H1 (cell line): ENCODE data around the gene HS2ST1. TPM values are rescaled to one million over a fixed set of nuclear protein-coding genes. Genes with fewer than 3 reads are reported as not detected.

Experiments used
- CTCF ChIA-PET: fragments of 300-600 bp; sonication (Branson Sonifier 250); formaldehyde crosslinking; loops from one replicate; lab custom pipeline; 2021; ENCODE audit not compliant: partially characterized antibody; lab: Charles Lee
- POLR2A ChIA-PET: fragments of 300-600 bp; sonication (Branson Sonifier 250); formaldehyde crosslinking; loops from one replicate; lab custom pipeline; 2021; ENCODE audit warnings: inconsistent platforms; ENCODE audit not compliant: partially characterized antibody; lab: Charles Lee
- DNase-seq, 2 experiments: peaks; one replicate each; pipeline versions ENCODE4 v3.0.0 to v3.0.0-alpha.2; 2010 to 2022; ENCODE audit warnings: low spot score in 2 of 2, low read depth in 1 of 2, mixed read lengths in 1 of 2
- FAIRE-seq: peaks from 2 replicates; lab custom pipeline; 2011; peaks lifted over from hg19 to GRCh38; lab: Jason Lieb, UNC
- H2AFZ ChIP-seq: 2 replicates; pipeline ENCODE4 v1.8.1; 2012; ENCODE audit warnings: low read length, inconsistent platforms
- H2AK5ac ChIP-seq: 2 replicates; pipeline ENCODE4 v1.6.1; 2013; ENCODE audit warnings: low read depth, low read length
- H2BK120ac ChIP-seq: replicated peaks from 2 replicates; pipeline ENCODE3; 2013; ENCODE audit warnings: low read depth, low read length, inconsistent platforms
- H2BK12ac ChIP-seq: 2 replicates; pipeline ENCODE4 v1.6.1; 2013; ENCODE audit warnings: low read depth, low read length
- H2BK15ac ChIP-seq: 2 replicates; pipeline ENCODE4 v1.6.1; 2013; ENCODE audit warnings: low read length
- H2BK20ac ChIP-seq: 2 replicates; pipeline ENCODE4 v1.6.1; 2013; ENCODE audit warnings: low read length
- H2BK5ac ChIP-seq: 2 replicates; pipeline ENCODE4 v1.6.1; 2013; ENCODE audit warnings: low read depth, low read length
- H3K14ac ChIP-seq: 2 replicates; pipeline ENCODE4 v1.6.1; 2013; ENCODE audit warnings: inconsistent platforms; ENCODE audit not compliant: insufficient read length
- H3K18ac ChIP-seq: 2 replicates; pipeline ENCODE4 v1.6.1; 2013; ENCODE audit warnings: low read length; ENCODE audit errors: extremely low read depth
- H3K23ac ChIP-seq: 2 replicates; pipeline ENCODE4 v1.6.1; 2013; ENCODE audit warnings: inconsistent platforms; ENCODE audit not compliant: insufficient read length
- H3K23me2 ChIP-seq: 2 replicates; pipeline ENCODE4 v1.6.1; 2013; ENCODE audit warnings: low read depth, low read length
- H3K27ac ChIP-seq: 2 replicates; pipeline ENCODE4 v1.6.1; 2011; ENCODE audit warnings: low read depth, low read length, inconsistent platforms
- H3K27me3 ChIP-seq, 4 experiments: replicated peaks in 1 of 4; 1 replicate in 1 of 4; 2 replicates in 3 of 4; pipeline versions ENCODE4 v1.6.1 to v1.8.1; 2011 to 2013; ENCODE audit warnings: low read length in 3 of 4, mild to moderate bottlenecking in 3 of 4, inconsistent platforms in 2 of 4, mixed read lengths in 2 of 4, moderate library complexity in 1 of 4; ENCODE audit not compliant: control insufficient read depth in 3 of 4, insufficient read depth in 3 of 4; ENCODE audit errors: extremely low read depth in 1 of 4
- H3K36me3 ChIP-seq, 4 experiments: 2 replicates each; pipeline versions ENCODE4 v1.6.1 to v1.8.1; 2011 to 2013; ENCODE audit warnings: mild to moderate bottlenecking in 4 of 4, low read length in 3 of 4, moderate library complexity in 2 of 4, control low read depth in 1 of 4, inconsistent platforms in 1 of 4; ENCODE audit not compliant: insufficient read depth in 4 of 4, control insufficient read depth in 2 of 4
- H3K4ac ChIP-seq: replicated peaks from 2 replicates; pipeline ENCODE3; 2013; ENCODE audit warnings: low read length, low read depth, mixed read lengths, inconsistent platforms; ENCODE audit not compliant: insufficient read length
- H3K4me1 ChIP-seq, 4 experiments: replicated peaks in 1 of 4; 1 replicate in 1 of 4; 2 replicates in 3 of 4; pipeline versions ENCODE4 v1.6.1 to v1.8.1; 2011 to 2013; ENCODE audit warnings: low read length in 3 of 4, inconsistent platforms in 2 of 4, mixed read lengths in 1 of 4; ENCODE audit not compliant: insufficient read depth in 4 of 4, control insufficient read depth in 3 of 4
- H3K4me2 ChIP-seq, 2 experiments: 2 replicates each; pipeline versions ENCODE4 v1.6.1 to v1.8.1; 2011 to 2013; ENCODE audit warnings: low read depth in 2 of 2, low read length in 2 of 2, control low read depth in 1 of 2, inconsistent platforms in 1 of 2, mild to moderate bottlenecking in 1 of 2; ENCODE audit not compliant: insufficient read depth in 1 of 2
- H3K4me3 ChIP-seq, 4 experiments: fragments of 200-600, 300-600 bp in 1 of 4; sonication (generic), shearing (Covaris generic), sonication (Bioruptor Twin) in 1 of 4; 2 replicates each; pipeline versions ENCODE4 v1.5.1 to v1.8.1; 2011 to 2016; ENCODE audit warnings: low read length in 4 of 4, low read depth in 3 of 4, control low read depth in 2 of 4, inconsistent platforms in 2 of 4, mild to moderate bottlenecking in 2 of 4, mixed read lengths in 1 of 4, moderate library complexity in 1 of 4; ENCODE audit not compliant: insufficient read depth in 2 of 4; ENCODE audit errors: extremely low read depth in 1 of 4
- H3K56ac ChIP-seq: replicated peaks from 2 replicates; pipeline ENCODE3; 2013; ENCODE audit warnings: low read depth, mild to moderate bottlenecking, mixed read lengths, low read length, inconsistent platforms; ENCODE audit not compliant: insufficient read length
- H3K79me1 ChIP-seq: 2 replicates; pipeline ENCODE4 v1.6.1; 2013; ENCODE audit warnings: low read depth, low read length, control low read depth
- H3K79me2 ChIP-seq, 2 experiments: 2 replicates each; pipeline versions ENCODE4 v1.6.1 to v1.8.1; 2012 to 2013; ENCODE audit warnings: low read length in 2 of 2, mild to moderate bottlenecking in 2 of 2, inconsistent platforms in 1 of 2; ENCODE audit not compliant: insufficient read depth in 2 of 2, control insufficient read depth in 1 of 2
- H3K9ac ChIP-seq, 4 experiments: replicated peaks in 1 of 4; 1 replicate in 1 of 4; 2 replicates in 3 of 4; pipeline versions ENCODE4 v1.6.1 to v1.8.1; 2011 to 2013; ENCODE audit warnings: low read depth in 3 of 4, low read length in 3 of 4, control low read depth in 2 of 4, mild to moderate bottlenecking in 2 of 4, moderate library complexity in 2 of 4, inconsistent platforms in 1 of 4; ENCODE audit errors: extremely low read depth in 1 of 4
- H3K9me3 ChIP-seq, 2 experiments: 2 replicates each; pipeline versions ENCODE4 v1.6.1 to v1.8.1; 2012 to 2013; ENCODE audit warnings: mild to moderate bottlenecking in 2 of 2, moderate library complexity in 2 of 2, control low read depth in 1 of 2, inconsistent platforms in 1 of 2, low read depth in 1 of 2, low read length in 1 of 2, mixed read lengths in 1 of 2; ENCODE audit not compliant: insufficient read depth in 2 of 2
- H4K20me1 ChIP-seq, 2 experiments: replicated peaks in 1 of 2; 2 replicates each; pipeline versions ENCODE3 to v1.8.1; 2011 to 2013; ENCODE audit warnings: inconsistent platforms in 2 of 2, low read length in 2 of 2, mild to moderate bottlenecking in 1 of 2; ENCODE audit not compliant: insufficient read depth in 2 of 2, control insufficient read depth in 1 of 2
- H4K5ac ChIP-seq: 2 replicates; pipeline ENCODE4 v1.6.1; 2013; ENCODE audit warnings: low read length, low read depth, mixed read lengths, inconsistent platforms; ENCODE audit not compliant: insufficient read length
- H4K8ac ChIP-seq: 2 replicates; pipeline ENCODE4 v1.8.0; 2013; ENCODE audit warnings: mild to moderate bottlenecking, moderate library complexity, low read length, inconsistent platforms; ENCODE audit not compliant: insufficient read depth; ENCODE audit errors: extremely low read depth
- H4K91ac ChIP-seq: replicated peaks from 2 replicates; pipeline ENCODE3; 2013; ENCODE audit warnings: low read length, mixed read lengths, inconsistent platforms; ENCODE audit not compliant: insufficient read length
- CEBPB ChIP-seq: IDR thresholded peaks from 2 replicates; pipeline ENCODE4 v1.6.1; 2012; ENCODE audit warnings: low read depth, low read length
- RAD21 ChIP-seq, 2 experiments: IDR thresholded peaks in 1 of 2; conservative IDR thresholded peaks in 1 of 2; 2 replicates each; pipeline ENCODE4 v1.6.1; 2011; ENCODE audit warnings: low read depth in 2 of 2, low read length in 2 of 2, improper control_type of control experiment in 1 of 2, inconsistent platforms in 1 of 2, mild to moderate bottlenecking in 1 of 2, moderate library complexity in 1 of 2
- WGBS, 2 experiments: shearing (Covaris generic) in 1 of 2; methylation state at CpG; one replicate each; pipeline versions ENCODE4 v1.1.6 to v1.1.7; 2013 to 2015; ENCODE audit warnings: low lambda C conversion rate in 2 of 2, mixed read lengths in 2 of 2, inconsistent platforms in 1 of 2, low coverage in 1 of 2, missing lambda C conversion rate in 1 of 2; ENCODE audit not compliant: insufficient replicate concordance in 2 of 2, insufficient coverage in 1 of 2, insufficient read length in 1 of 2; ENCODE audit errors: extremely low coverage in 1 of 2, missing lambda C conversion rate in 1 of 2; 5-methylcytosine and 5-hydroxymethylcytosine counted together
- polyA plus RNA-seq, 7 experiments: library from polyadenylated mRNA; depleted of rRNA in 3 of 7; stranded (reverse) in 5 of 7; unstranded in 2 of 7; fragments of >200 nt in 5 of 7; fragments of 200-250 nt in 2 of 7; gene quantifications; 1 replicate in 5 of 7; 2 replicates in 1 of 7; 4 replicates in 1 of 7; pipeline versions ENCODE4 v1.2.1 to v1.2.3, GENCODE V29; 2011 to 2013; ENCODE audit warnings: missing spikeins in 2 of 7, mixed read lengths in 2 of 7
- total RNA-seq: library from RNA; stranded (reverse); fragmentation: NEBNext Ultra II Directional; extraction: Animal tissue kit (Norgen Biotek cat#: 25700); gene quantifications from 2 replicates; pipeline ENCODE4 v1.2.1, GENCODE V29; 2021

The HS2ST1 gene
- total and polyA plus RNA-seq, 2 of the 8 experiments (the other 6 are each of a cell fraction or from before 2014, with no cell fraction given) = 5.2 to 28.3 TPM

DNA sequence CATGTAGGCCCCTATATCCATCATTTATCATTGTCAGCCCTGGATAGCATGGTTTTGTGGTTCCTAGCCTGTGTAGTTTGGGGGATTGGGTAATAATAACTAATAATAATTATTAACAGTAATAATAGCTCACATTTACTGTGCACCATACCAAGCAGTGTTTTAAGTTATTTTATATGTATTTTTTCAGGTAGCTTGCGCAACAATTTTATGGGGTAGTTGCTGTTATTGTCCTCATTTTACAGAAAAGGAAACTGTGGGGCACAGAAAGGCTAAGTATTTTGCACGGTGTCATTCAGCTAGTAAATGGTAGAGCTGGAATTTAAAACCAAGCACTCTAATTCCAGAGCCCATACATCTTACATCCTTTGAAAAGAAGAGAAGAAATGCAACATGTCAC is 179.8 kb downstream of the HS2ST1 start:
- H3K9ac ChIP-seq = no peak overlapping the region
- no peak overlapping the region for H2BK12ac ChIP-seq
- ChIA-PET CTCF (interaction anchor here (0.5 to 2.6 kb wide), 3 partner anchors 9 to 150 kb away, joined by 3 to 9 read pairs (median 6); no protein-coding TSS in a partner anchor), POLR2A (interaction anchor here (1.1 kb wide), 1 partner anchor 16 kb away, joined by 3 read pairs; no protein-coding TSS in a partner anchor)
- H4K91ac ChIP-seq = no peak overlapping the region
- no peaks in the 10 kb centered on the region for H3K79me1 ChIP-seq
- no peaks in the 10 kb centered on the region for H3K79me2 ChIP-seq
- FAIRE-seq (no peak), DNase-seq (no peak)
- H3K4me1 ChIP-seq = no peaks in the 10 kb centered on the region
- H3K18ac ChIP-seq = no peak overlapping the region
- no peak overlapping the region for H2AFZ ChIP-seq
- no peak overlapping the region for H2BK20ac ChIP-seq
- H2AK5ac ChIP-seq = no peak overlapping the region
- H3K23me2 ChIP-seq = no peaks in the 10 kb centered on the region
- no peak overlapping the region for H3K14ac ChIP-seq
- no peak overlapping the region for H2BK15ac ChIP-seq
- H3K9me3 ChIP-seq = no peaks in the 10 kb centered on the region
- no peak overlapping the region for H3K23ac ChIP-seq
- 81% methylated on average over 2 of the region's 2 CpGs; no CpG with 5 or more reads in 1 of the 2 experiments for WGBS, 2 experiments
- no peak overlapping the region for H2BK5ac ChIP-seq
- no peak for TF ChIP-seq RAD21 (IDR thresholded peaks at IDR 0.05 in 1 of 2, conservative IDR thresholded peaks at IDR 0.05 in 1 of 2; ENCODE audit: low read depth in 2 of 2, low read length in 2 of 2)
- TF ChIP-seq CEBPB = peak; percentile 79; the same call in 1 of the 2 replicates
- no peak overlapping the region for H2BK120ac ChIP-seq
- no peak overlapping the region for H3K56ac ChIP-seq
- H4K20me1 ChIP-seq = no peaks in the 10 kb centered on the region
- H3K27me3 ChIP-seq = peaks cover 0 to 1% (median 0%) of the 10 kb centered on the region in 4 experiments; a peak in 1 of 7 replicates
- H3K27ac ChIP-seq = no peak overlapping the region
- H3K36me3 ChIP-seq = peaks cover 1 to 2% (median 1%) of the 10 kb centered on the region in 4 experiments; a peak in 2 of 8 replicates
- no peak overlapping the region for H4K8ac ChIP-seq
- H3K4ac ChIP-seq = no peak overlapping the region
- H4K5ac ChIP-seq = no peak overlapping the region
- no peak overlapping the region for H3K4me3 ChIP-seq
- H3K4me2 ChIP-seq = no peak overlapping the region
